ENCODE measurements around the gene GABRG3. TPM values are rescaled to one million over a fixed set of nuclear protein-coding genes. Genes with fewer than 3 reads are reported as not detected.

The GABRG3 gene
- polyA plus RNA-seq, 1 donor (not counting 4 experiments of a cell fraction or from before 2014, with no cell fraction given): not detected

DNA sequence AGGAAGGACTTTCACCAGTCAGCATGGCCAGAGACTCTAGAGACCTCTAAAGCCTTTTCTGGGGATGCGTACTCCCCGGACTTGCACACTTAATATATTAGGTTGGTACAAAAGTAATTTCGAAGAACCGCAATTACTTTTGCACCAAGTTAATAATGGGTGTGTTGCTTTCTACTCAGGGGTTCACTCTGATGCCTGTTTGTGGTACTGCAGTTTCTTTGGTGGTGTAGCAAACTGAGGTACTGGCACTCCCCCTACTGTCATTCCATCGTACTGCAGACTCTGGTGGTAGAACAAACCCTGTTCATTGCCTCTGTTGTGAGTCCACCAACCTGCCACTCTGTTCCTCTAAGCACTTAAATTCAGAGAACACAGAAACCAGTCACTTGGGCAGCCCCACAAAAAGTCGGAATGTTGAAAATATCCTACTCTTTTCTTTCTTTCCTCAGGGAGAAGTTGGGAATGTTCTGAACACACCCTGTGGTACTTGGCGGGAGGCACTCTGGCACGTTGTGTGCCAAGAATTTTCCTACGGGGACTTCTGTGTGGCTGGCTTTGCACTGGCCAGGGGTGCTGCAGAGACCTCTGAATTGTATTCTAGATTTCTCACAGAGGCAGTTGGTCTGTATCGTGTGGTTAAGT is 46.3 kb downstream of the GABRG3 start:
- Histone ChIP-seq H3K4me1 (ENCODE audit: control insufficient read depth, extremely low read depth, insufficient read depth, low read length) (no peaks in the 10 kb centered on the region), H3K4me3 (ENCODE audit: control insufficient read depth in 2 of 3, extremely low read depth in 1 of 3, insufficient read depth in 2 of 3, low read depth in 1 of 3, low read length in 3 of 3) (no peak overlapping the region), H3K9me3 (ENCODE audit: control insufficient read depth, low read depth, low read length) (peaks cover 1% of the 10 kb centered on the region), H3K27ac (ENCODE audit: control insufficient read depth, insufficient read depth, low read length) (no peak overlapping the region), H3K9me1 (ENCODE audit: control insufficient read depth, extremely low read depth, insufficient read depth, low read length) (no peaks in the 10 kb centered on the region), H3K4me2 (ENCODE audit: control insufficient read depth, extremely low read depth, insufficient read depth, low read depth, low read length) (no peak overlapping the region), H3K36me3 (ENCODE audit: control insufficient read depth in 2 of 2, extremely low read depth in 1 of 2, insufficient read depth in 2 of 2, low read length in 2 of 2) (no peaks in the 10 kb centered on the region), H3K9ac (ENCODE audit: control insufficient read depth, extremely low read depth, insufficient read depth, low read length) (no peak overlapping the region), H2AFZ (ENCODE audit: control insufficient read depth, low read length) (no peak overlapping the region), H3K79me2 (ENCODE audit: control insufficient read depth, insufficient read depth, low read length) (no peaks in the 10 kb centered on the region), H4K20me1 (ENCODE audit: control insufficient read depth, extremely low read depth, insufficient read depth, low read length) (no peaks in the 10 kb centered on the region), H3K27me3 (ENCODE audit: control insufficient read depth, extremely low read depth, insufficient read depth, low read length) (no peaks in the 10 kb centered on the region)
- dilution Hi-C loops (cut with MboI; ENCODE audit: extremely low pct_ligation_motif_present, low sequenced_read_pairs): no loop called here
- no peak for TF ChIP-seq EZH2 (IDR thresholded peaks at IDR 0.05; ENCODE audit: low read length)
- TF ChIP-seq, protein P1, sequence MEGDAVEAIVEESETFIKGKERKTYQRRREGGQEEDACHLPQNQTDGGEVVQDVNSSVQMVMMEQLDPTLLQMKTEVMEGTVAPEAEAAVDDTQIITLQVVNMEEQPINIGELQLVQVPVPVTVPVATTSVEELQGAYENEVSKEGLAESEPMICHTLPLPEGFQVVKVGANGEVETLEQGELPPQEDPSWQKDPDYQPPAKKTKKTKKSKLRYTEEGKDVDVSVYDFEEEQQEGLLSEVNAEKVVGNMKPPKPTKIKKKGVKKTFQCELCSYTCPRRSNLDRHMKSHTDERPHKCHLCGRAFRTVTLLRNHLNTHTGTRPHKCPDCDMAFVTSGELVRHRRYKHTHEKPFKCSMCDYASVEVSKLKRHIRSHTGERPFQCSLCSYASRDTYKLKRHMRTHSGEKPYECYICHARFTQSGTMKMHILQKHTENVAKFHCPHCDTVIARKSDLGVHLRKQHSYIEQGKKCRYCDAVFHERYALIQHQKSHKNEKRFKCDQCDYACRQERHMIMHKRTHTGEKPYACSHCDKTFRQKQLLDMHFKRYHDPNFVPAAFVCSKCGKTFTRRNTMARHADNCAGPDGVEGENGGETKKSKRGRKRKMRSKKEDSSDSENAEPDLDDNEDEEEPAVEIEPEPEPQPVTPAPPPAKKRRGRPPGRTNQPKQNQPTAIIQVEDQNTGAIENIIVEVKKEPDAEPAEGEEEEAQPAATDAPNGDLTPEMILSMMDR (optimal IDR thresholded peaks at IDR 0.05 in 1 of 3, IDR thresholded peaks at IDR 0.05 in 1 of 3, conservative IDR thresholded peaks at IDR 0.05 in 1 of 3; ENCODE audit: extremely low read depth in 1 of 3, insufficient read depth in 2 of 3, low read length in 3 of 3): peak in 2 of 3 experiments; percentile 56 to 61
- FAIRE-seq: no peak
- DNase-seq (ENCODE audit: low read depth, low spot score): no peak

DNA sequence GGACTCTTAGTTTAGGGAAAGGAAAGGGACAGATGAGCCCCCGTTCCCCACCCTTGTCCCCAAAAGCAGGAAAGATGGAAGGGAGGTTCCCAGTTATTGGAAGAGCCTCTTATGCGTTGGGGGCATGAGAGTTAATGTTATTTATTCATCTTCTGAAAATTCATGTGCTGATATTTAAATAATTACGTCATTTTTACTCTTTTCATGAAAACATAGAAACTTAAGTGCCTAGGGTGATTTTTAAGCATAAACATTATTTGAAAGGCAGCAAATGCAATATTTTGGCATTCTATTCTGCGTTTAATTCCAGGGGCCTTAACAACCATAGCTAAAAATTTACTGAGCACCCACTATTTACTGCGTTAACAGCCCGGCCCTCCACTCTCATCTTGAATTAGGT is 48.7 kb downstream of the GABRG3 start:
- no peak overlapping the region for H3K4me3 ChIP-seq (ENCODE audit: control insufficient read depth in 2 of 3, extremely low read depth in 1 of 3, insufficient read depth in 2 of 3, low read depth in 1 of 3, low read length in 3 of 3)
- dilution Hi-C loops (cut with MboI; ENCODE audit: extremely low pct_ligation_motif_present, low sequenced_read_pairs): no loop called here
- no peak overlapping the region for H2AFZ ChIP-seq (ENCODE audit: control insufficient read depth, low read length)
- FAIRE-seq (no peak), DNase-seq (ENCODE audit: low read depth, low spot score) (no peak)
- no peaks in the 10 kb centered on the region for H4K20me1 ChIP-seq (ENCODE audit: control insufficient read depth, extremely low read depth, insufficient read depth, low read length)
- H3K36me3 ChIP-seq (ENCODE audit: control insufficient read depth in 2 of 2, extremely low read depth in 1 of 2, insufficient read depth in 2 of 2, low read length in 2 of 2): no peaks in the 10 kb centered on the region
- H3K9me1 ChIP-seq (ENCODE audit: control insufficient read depth, extremely low read depth, insufficient read depth, low read length): no peaks in the 10 kb centered on the region
- TF ChIP-seq, protein P1 (optimal IDR thresholded peaks at IDR 0.05 in 1 of 3, IDR thresholded peaks at IDR 0.05 in 1 of 3, conservative IDR thresholded peaks at IDR 0.05 in 1 of 3; ENCODE audit: extremely low read depth in 1 of 3, insufficient read depth in 2 of 3, low read length in 3 of 3): no peak
- no peak for TF ChIP-seq EZH2 (IDR thresholded peaks at IDR 0.05; ENCODE audit: low read length)
- H3K79me2 ChIP-seq (ENCODE audit: control insufficient read depth, insufficient read depth, low read length): no peaks in the 10 kb centered on the region
- H3K9ac ChIP-seq (ENCODE audit: control insufficient read depth, extremely low read depth, insufficient read depth, low read length): no peak overlapping the region
- H3K4me2 ChIP-seq (ENCODE audit: control insufficient read depth, extremely low read depth, insufficient read depth, low read depth, low read length): no peak overlapping the region
- no peak overlapping the region for H3K27ac ChIP-seq (ENCODE audit: control insufficient read depth, insufficient read depth, low read length)
- H3K27me3 ChIP-seq (ENCODE audit: control insufficient read depth, extremely low read depth, insufficient read depth, low read length): no peaks in the 10 kb centered on the region
- no peaks in the 10 kb centered on the region for H3K4me1 ChIP-seq (ENCODE audit: control insufficient read depth, extremely low read depth, insufficient read depth, low read length)
- H3K9me3 ChIP-seq (ENCODE audit: control insufficient read depth, low read depth, low read length): peaks cover 1% of the 10 kb centered on the region
